NT2/D1 (cell line): ENCODE data around the gene ATP6V0A4.

Experiments used
- DNase-seq: peaks from one replicate; pipeline ENCODE4 v3.0.0-alpha.2; 2011; ENCODE audit warnings: low read depth, low spot score
- H3K27me3 ChIP-seq: 2 replicates; pipeline ENCODE4 v1.6.0; 2011; ENCODE audit warnings: mild to moderate bottlenecking; ENCODE audit not compliant: insufficient read length, insufficient read depth
- H3K36me3 ChIP-seq: 2 replicates; pipeline ENCODE4 v1.6.1; 2011; ENCODE audit warnings: mild to moderate bottlenecking, low read length, mixed read lengths; ENCODE audit not compliant: insufficient read depth, insufficient read length
- H3K4me1 ChIP-seq: 2 replicates; pipeline ENCODE4 v1.5.1; 2011; ENCODE audit not compliant: insufficient read depth, insufficient read length
- H3K4me3 ChIP-seq: 2 replicates; pipeline ENCODE4 v1.5.1; 2011; ENCODE audit warnings: low read depth; ENCODE audit not compliant: insufficient read length
- H3K9ac ChIP-seq: 2 replicates; pipeline ENCODE4 v1.6.0; 2011; ENCODE audit warnings: low read depth; ENCODE audit not compliant: insufficient read length
- H3K9me3 ChIP-seq: 2 replicates; pipeline ENCODE4 v1.5.1; 2011; ENCODE audit warnings: mild to moderate bottlenecking, low read length; ENCODE audit not compliant: insufficient read depth
- SUZ12 ChIP-seq: IDR thresholded peaks from 2 replicates; pipeline ENCODE4 v1.6.1; 2011; ENCODE audit not compliant: insufficient read length, insufficient read depth; ENCODE audit errors: extremely low read depth
- YY1 ChIP-seq: IDR thresholded peaks from 2 replicates; pipeline ENCODE4 v1.6.1; 2011; ENCODE audit not compliant: insufficient read length, insufficient read depth
- ZNF274 ChIP-seq: IDR thresholded peaks from 2 replicates; pipeline ENCODE4 v1.6.1; 2011; ENCODE audit warnings: mild to moderate bottlenecking, low read depth, low read length

The ATP6V0A4 gene

GRCh38 chr7:138720286-138720685, 77.7 kb downstream of the ATP6V0A4 start:
- no peak for TF ChIP-seq SUZ12
- TF ChIP-seq YY1: no peak
- no peak for TF ChIP-seq ZNF274
- H3K36me3 ChIP-seq: no peaks in the 10 kb centered on the region
- no peaks in the 10 kb centered on the region for H3K4me1 ChIP-seq
- H3K27me3 ChIP-seq: no peaks in the 10 kb centered on the region
- H3K4me3 ChIP-seq: no peak overlapping the region
- DNase-seq: no peak
- H3K9ac ChIP-seq: no peak overlapping the region
- H3K9me3 ChIP-seq: no peaks in the 10 kb centered on the region

- H3K36me3 ChIP-seq: no peaks in the 10 kb centered on the region
- no peaks in the 10 kb centered on the region for H3K9me3 ChIP-seq
- TF ChIP-seq ZNF274 (no peak), SUZ12 (no peak), YY1 (no peak)
- H3K9ac ChIP-seq: no peak overlapping the region
- no peak overlapping the region for H3K4me3 ChIP-seq
- no peaks in the 10 kb centered on the region for H3K4me1 ChIP-seq
- DNase-seq: no peak
- no peaks in the 10 kb centered on the region for H3K27me3 ChIP-seq
Observed at GRCh38 chr7:138716889-138717288, 81.1 kb downstream of the ATP6V0A4 start.

- Histone ChIP-seq H3K9me3 (no peaks in the 10 kb centered on the region), H3K27me3 (no peaks in the 10 kb centered on the region), H3K36me3 (no peaks in the 10 kb centered on the region), H3K4me1 (no peaks in the 10 kb centered on the region), H3K9ac (no peak overlapping the region), H3K4me3 (no peak overlapping the region)
- DNase-seq: no peak
- TF ChIP-seq ZNF274 (no peak), YY1 (no peak), SUZ12 (no peak)
Observed at GRCh38 chr7:138713191-138713590, 84.8 kb downstream of the ATP6V0A4 start.

GRCh38 chr7:138712652-138713051, 85.3 kb downstream of the ATP6V0A4 start:
- no peaks in the 10 kb centered on the region for H3K4me1 ChIP-seq
- H3K9me3 ChIP-seq: no peaks in the 10 kb centered on the region
- TF ChIP-seq SUZ12: no peak
- TF ChIP-seq ZNF274: no peak
- TF ChIP-seq YY1: no peak
- DNase-seq: no peak
- H3K9ac ChIP-seq: no peak overlapping the region
- no peak overlapping the region for H3K4me3 ChIP-seq
- H3K36me3 ChIP-seq: no peaks in the 10 kb centered on the region
- no peaks in the 10 kb centered on the region for H3K27me3 ChIP-seq

- no peak for DNase-seq
- no peaks in the 10 kb centered on the region for H3K36me3 ChIP-seq
- H3K9me3 ChIP-seq: no peaks in the 10 kb centered on the region
- no peak for TF ChIP-seq YY1
- H3K9ac ChIP-seq: no peak overlapping the region
- no peaks in the 10 kb centered on the region for H3K27me3 ChIP-seq
- no peak overlapping the region for H3K4me3 ChIP-seq
- no peaks in the 10 kb centered on the region for H3K4me1 ChIP-seq
Observed at GRCh38 chr7:138710536-138711385, 87.2 kb downstream of the ATP6V0A4 start.

GRCh38 chr7:138705167-138705566, 92.8 kb downstream of the ATP6V0A4 start:
- Histone ChIP-seq H3K9ac (no peak overlapping the region), H3K4me3 (no peak overlapping the region), H3K36me3 (no peaks in the 10 kb centered on the region), H3K27me3 (no peaks in the 10 kb centered on the region), H3K9me3 (no peaks in the 10 kb centered on the region), H3K4me1 (no peaks in the 10 kb centered on the region)
- TF ChIP-seq ZNF274 (no peak), YY1 (no peak), SUZ12 (no peak)
- DNase-seq: no peak

GRCh38 chr7:138701537-138701923, 96.5 kb downstream of the ATP6V0A4 start:
- no peaks in the 10 kb centered on the region for H3K9me3 ChIP-seq

More at GRCh38 chr7:138701537-138701923, 96.5 kb downstream of the ATP6V0A4 start:
- Histone ChIP-seq H3K4me3 (no peak overlapping the region), H3K27me3 (no peaks in the 10 kb centered on the region), H3K9ac (no peak overlapping the region), H3K4me1 (no peaks in the 10 kb centered on the region), H3K36me3 (no peaks in the 10 kb centered on the region)
- no peak for DNase-seq
- TF ChIP-seq ZNF274: no peak
- no peak for TF ChIP-seq SUZ12
- TF ChIP-seq YY1: no peak
